HG02571 (cell line): ENCODE results near the gene EML1.

Experiments used
- ATAC-seq: cut with Tn5 transposase; IDR thresholded peaks from one replicate; pipeline ENCODE4 v1.9.1; 2021; ENCODE audit warnings: mild to moderate bottlenecking, moderate library complexity; ENCODE audit not compliant: unreplicated experiment

Gene EML1

GRCh38 chr14:99889268-99889667, 96.1 kb downstream of the EML1 start:
- no peak for ATAC-seq

GRCh38 chr14:99891266-99891665, 98.1 kb downstream of the EML1 start:
- ATAC-seq, result no peak

GRCh38 chr14:99891900-99892299, 98.7 kb downstream of the EML1 start:
- ATAC-seq, result no peak

DNA sequence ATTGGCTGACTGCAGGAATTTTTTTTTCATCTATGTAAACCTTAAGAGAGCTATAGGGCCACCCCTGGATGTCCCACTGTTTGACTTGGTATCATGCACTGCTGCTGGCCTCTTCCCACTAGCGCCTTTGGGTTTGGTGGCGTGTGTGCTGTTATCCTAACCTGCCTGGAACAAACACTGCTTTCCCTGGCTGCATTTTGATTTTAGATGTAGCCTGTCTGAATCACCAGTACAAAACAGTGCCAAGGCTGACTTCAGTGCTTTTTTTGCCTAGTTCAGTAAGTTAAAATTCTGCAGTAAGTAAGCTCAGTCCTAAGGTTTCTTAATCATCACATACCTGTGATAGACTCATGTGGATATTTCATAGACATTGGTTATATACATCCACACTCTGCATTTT, 99.2 kb downstream of the EML1 start:
- ATAC-seq, result no peak

DNA sequence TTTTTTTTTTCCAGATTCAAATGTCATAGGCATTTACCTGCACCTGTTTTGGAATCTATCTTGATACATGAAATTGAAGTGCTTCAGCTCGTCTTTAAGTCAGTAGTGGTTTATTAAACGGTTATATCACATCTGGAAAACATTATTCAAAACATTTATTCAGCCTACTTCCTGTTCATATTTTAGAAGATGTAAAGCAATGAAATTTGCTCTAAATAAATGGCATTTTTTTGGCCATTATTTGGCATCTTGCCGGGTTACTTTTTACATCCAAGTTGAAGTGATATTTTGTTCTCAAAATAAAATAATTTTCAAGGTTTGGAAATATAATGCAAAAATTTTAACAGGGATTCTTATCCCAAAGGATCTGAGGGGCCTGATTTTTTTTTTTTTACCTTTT, 103.1 kb downstream of the EML1 start:
- no peak for ATAC-seq

DNA sequence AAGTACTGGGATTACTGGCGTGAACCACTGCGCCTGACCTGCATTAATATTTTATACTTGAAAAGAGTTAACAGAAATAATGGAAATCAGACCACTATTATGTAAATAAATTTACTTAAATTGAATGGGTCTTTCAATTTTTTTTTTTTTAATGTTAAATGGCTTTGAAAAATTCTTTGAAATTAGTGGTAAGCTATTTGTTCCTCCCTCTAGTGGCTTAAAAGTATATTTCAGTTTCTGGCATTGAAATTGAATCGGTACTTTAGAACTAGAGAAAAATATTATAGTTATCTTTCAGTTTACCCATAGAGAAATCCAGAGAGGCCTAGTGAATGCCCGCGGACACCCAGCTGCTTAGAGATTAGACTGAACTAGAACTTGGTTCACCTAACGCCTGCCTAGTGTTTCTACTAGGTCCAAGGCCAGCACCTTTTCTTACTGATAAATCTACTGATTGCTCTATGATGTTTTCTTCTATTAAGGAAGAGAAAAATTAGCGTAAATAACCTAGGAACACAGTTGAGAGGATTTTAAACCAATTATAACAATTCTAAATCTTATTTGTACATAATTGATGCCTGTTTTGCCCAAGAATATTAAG, 106.5 kb downstream of the EML1 start:
- ATAC-seq, result no peak

- no peak for ATAC-seq
These were observed 109.7 kb downstream of the EML1 start for GRCh38 chr14:99902925-99903324.

- ATAC-seq, result no peak
These were observed 111.3 kb downstream of the EML1 start for GRCh38 chr14:99904506-99904905.

DNA sequence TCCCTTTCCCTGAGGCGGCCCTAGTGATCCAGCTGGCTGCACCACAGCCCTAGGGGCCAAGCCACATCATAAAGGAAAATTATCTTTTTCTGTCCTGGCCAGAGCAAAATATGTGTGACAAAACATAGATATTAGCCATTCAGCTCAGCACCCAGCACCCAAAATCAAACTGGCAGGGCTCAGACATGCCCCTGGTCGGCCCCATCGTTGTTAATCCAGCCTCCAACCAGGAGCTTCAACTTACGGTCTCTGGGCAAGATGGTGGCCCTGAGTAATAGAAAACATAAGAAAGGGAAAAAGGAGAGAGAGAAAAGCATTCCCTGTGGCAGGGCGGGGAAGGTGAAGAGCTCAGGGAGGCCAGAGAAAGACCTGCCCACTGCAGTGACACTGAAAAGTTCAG, 111.9 kb downstream of the EML1 start:
- ATAC-seq, result no peak

DNA sequence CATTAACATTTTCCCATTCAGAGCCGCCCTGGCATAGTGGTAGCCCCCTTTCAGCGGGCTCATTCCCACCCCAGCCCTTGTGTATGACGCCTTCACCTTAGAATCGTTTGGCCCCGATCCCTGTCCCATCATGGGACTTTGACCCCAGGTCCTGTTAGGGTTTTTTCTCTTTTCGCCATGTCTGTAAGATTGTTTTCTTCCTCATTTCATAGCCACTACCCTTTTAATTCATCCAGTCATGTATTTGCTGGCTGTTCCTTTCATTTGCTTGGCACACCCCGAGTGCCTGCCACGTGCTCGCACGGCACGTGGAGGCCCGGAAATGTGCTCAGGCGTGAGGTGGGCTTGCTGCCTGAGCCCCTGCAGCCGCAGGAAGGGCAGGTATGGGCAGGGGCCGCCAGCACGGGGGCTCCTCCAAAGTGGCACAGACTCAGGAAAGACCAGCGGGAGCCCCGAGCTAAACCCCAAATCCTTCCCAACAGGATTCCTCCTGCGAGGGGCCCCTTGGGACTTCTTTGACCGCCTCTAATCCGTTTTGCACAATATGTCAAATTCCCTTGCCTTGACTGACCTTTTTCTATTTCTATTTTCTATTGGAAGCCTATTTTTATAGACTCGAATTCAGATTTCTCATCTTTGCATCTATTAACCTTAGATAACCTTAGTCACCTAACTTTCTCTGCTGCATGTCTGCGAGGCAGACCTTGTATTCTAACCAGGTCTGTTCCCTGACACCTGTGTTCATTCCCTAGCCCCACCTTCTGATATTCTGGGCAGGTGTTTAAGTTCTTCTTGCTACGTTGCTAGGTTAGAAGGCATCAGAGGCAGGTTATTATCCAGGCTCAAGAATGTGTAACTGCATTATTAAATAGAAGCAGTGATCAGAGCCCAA, 114.8 kb downstream of the EML1 start:
- ATAC-seq, result no peak

- no peak for ATAC-seq
These were observed 115.5 kb downstream of the EML1 start for GRCh38 chr14:99908653-99909250.

GRCh38 chr14:99909513-99910064, 116.4 kb downstream of the EML1 start:
- no peak for ATAC-seq

GRCh38 chr14:99910337-99911309, 117.4 kb downstream of the EML1 start:
- ATAC-seq, result no peak

- no peak for ATAC-seq
These were observed 122.3 kb downstream of the EML1 start for GRCh38 chr14:99915305-99916090.

DNA sequence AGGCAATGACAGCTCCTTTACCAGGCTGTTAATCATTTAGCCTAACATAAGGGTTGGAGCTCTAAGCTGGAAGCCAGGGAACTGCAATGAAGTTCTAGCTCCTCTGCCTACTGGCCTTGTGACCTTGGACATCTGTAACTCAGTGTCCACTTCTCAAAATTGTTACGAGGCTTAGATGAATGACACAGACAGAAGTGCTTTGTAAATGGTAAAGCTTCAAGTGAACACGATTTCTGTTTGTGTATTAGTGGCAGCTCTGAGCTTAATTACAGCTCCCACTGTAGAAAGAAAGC, 122.8 kb downstream of the EML1 start:
- no peak for ATAC-seq

GRCh38 chr14:99918781-99919180, 125.6 kb downstream of the EML1 start:
- no peak for ATAC-seq

- ATAC-seq, result no peak
These were observed 128.2 kb downstream of the EML1 start for GRCh38 chr14:99921425-99921824.

GRCh38 chr14:99924379-99924778, 131.2 kb downstream of the EML1 start:
- ATAC-seq, result no peak

GRCh38 chr14:99925471-99925870, 132.3 kb downstream of the EML1 start:
- ATAC-seq, result no peak

DNA sequence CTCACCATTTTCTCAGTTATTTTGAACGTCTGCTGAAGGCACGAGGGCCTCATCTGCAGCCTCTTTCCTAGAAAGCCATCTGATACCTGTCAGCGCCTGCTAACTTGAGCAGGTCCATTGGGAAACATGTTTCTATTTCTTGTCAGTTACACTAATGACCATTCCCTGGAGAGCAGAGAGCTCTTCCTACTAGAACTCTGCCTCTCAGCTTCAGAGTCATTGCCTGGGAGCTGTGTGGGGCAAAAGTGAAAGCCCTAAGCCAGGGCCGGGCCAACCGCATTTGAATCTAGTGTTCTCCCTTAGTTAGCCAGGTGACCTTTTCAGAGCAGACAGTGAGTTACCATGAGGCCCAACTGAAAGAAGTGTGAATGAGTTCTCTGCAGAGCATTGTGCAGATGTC, 135.8 kb downstream of the EML1 start:
- no peak for ATAC-seq
